ENCODE data around the gene PIK3AP1.

The PIK3AP1 gene

DNA sequence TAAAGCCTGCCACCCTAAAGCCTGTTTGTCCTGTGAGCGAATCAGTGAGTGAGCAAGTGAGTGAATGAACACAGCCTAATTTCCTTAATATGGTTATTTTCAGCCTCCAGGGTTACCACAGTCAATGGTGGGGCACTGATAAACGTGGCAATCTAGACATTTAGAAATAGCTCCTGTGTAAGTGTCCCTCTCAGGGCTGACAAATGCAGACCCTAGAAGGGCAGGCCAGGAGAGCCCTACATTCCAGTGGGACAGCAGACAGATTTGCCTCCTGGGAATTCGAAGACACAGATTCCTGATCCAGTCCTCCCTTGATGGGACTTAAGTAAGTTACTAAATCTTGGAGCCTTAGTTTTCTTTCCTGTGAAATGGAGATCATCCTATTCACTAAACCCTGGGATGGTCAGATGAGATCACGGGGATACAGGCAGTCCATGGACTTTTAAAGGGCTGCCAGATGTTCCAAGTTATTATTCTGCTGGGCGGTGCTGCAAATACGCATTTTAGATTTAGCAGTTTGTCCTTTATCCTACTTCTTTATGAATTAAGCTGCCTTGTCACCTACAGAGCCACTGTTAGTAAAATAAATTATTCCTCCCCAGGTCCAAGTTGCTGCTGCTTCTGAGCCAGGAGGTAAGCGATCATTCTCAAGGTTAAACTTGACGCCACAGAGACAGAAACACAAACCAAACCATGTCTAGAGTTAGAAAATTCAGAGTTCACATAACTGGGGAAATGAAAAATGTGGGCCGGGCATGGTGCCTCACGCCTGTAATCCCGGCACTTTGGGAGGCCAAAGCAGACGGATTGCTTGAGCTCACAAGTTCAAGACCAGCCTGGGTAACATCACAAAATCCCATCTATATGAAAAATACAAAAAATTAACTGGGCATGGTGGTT, 78.7 kb downstream of the PIK3AP1 start:
- no peak for DNase-seq (ENCODE audit: low spot score)

DNA sequence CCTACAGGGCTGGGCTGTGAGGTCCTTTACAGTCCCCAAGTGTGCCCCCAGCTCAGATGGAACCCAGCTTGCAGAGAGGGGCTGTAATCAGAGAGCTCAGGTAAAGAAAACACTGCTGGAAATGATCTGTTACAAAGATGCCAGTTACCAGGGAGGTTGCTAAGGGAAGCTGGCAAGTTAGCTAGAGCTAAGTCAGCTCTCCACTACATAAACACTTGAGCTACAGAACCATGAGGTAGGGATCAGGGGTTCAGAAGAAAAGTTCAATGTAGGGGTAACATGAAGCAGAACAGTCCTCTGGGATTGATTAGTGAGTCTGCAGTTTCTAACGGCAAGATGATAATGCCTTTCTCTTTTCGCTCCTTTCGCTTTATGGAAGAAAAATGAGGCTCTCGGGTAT, 80.4 kb downstream of the PIK3AP1 start:
- DNase-seq (ENCODE audit: low spot score): no peak

DNA sequence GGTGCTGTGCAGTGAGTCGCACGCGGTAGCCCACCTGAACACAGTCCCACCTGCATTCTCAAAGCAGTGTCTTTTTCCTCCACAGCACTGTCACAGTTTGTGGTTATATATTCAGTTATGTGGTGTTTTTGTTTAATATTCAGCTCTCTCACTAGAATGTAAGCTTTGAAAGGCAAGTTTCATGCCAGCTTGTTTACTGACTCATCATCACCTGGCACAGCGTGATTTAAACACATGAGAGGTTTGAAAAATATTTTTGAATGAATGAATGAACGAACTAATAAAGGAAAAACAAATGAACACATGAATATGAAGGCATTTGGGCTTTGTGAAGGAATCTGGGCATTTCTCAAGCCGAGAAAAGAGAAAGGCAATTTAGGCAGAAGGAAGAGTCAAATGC, 81.6 kb downstream of the PIK3AP1 start:
- DNase-seq (ENCODE audit: low spot score): no peak

GRCh38 chr10:96638120-96638519, 82.2 kb downstream of the PIK3AP1 start:
- no peak for DNase-seq (ENCODE audit: low spot score)

DNA sequence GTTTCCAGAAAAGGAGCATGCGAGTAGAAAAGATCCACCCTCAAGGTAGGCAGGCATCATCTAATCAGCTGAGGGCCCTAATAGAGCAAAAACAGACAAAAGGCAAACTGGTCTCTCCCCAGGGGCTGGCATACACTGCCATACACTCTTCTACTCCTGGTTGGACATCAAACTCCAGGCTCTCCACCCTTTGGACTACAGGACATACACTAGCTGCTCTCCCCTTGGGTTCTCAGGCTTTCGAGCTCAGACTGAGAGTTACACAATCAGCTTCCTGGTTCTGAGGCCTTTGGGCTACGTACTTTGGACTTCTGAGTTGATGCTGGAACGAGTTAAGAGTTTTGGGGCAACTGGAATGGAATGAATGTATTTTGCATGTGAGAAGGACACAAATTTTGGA, 82.6 kb downstream of the PIK3AP1 start:
- no peak for DNase-seq (ENCODE audit: low spot score)

DNA sequence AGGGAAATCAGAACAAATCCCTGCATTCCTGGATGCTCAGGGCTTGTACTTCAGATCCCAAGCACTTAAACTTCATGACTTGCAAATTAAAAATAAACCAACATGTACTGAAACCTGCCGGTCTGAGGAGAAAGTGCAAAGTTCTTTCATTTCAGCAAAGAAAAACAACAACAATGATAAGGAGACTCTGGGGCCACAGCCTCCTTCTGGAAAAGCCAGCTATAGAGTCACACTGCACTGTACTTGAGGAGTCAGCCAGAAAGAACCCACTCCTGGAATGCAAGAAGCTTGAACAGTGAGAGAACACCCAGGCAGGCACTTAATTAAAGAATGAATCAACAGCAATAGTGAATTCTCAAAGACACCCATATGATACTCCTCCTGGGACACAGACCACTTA, 83.8 kb downstream of the PIK3AP1 start:
- DNase-seq (ENCODE audit: low spot score): no peak

- no peak for DNase-seq (ENCODE audit: low spot score)
Measured at GRCh38 chr10:96632974-96633710, 87.2 kb downstream of the PIK3AP1 start.

DNA sequence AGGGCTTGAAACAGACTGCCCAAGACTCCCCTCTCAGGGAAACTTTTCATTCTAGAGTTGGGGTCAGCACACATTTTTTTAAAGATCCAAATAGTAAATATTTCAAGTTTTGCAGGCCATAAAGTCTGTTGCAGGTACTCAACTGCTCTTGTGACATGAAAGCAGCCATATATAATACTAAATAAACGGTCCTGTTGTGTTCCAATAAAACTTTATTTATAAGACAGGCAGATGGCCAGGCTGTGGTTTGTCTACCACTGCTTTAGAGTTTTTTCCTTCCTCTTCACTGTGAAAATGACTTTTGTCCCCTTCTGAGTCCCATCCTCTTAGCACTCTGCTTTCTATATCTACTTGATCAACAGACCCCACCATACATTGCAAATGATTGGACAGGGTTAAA, 93.0 kb downstream of the PIK3AP1 start:
- DNase-seq (ENCODE audit: low spot score): no peak

GRCh38 chr10:96626795-96627194, 93.5 kb downstream of the PIK3AP1 start:
- DNase-seq (ENCODE audit: low spot score): no peak

- no peak for DNase-seq (ENCODE audit: low spot score)
Measured at GRCh38 chr10:96625173-96625572, 95.1 kb downstream of the PIK3AP1 start.

GRCh38 chr10:96622013-96622787, 98.1 kb downstream of the PIK3AP1 start:
- no peak for DNase-seq (ENCODE audit: low spot score)

DNA sequence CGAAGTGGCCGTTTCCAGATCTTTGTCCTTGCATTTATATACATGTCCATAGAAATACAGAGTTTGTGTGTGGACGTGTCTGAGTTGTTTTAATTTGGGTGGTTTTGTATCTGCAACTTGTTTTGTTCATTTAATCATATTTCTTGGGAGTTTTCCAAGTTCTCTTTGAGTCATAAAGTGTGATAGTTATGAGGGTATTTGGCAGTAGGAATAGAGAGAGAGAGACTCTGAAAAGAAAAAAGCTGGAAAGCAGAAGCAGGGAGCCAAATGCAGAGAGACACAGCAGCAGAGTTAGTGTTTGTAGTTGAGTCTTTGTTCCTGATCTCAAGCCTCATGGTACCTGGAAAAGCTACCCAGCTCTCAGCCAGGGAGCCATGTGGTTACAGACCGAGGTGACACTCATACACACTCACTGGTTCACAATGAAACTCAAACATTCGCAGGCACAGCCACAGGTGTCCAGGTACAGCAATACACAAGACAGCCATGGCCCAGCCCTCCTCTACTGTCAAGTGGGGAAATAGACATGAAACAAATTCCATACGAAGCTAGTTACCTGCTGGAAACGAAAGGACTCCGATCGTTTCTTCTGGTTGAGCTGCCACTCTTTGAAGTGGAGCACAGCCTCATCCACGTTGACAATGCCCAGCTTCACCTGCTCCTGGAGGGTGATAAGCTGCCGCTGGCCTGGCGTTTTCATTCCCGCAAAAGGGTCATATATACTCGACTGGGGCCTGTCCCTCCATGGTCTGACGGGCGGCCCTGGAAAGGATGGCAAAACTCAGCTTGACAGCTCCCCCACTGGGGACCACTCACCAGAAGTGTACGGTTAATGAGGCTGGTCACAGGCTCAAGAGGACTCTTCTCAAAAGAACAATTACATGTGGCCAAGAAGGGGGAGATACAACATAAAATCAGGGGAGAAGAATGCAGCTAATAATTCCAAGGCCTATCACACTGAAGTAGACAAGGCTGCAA, 100.2 kb downstream of the PIK3AP1 start:
- no peak for DNase-seq (ENCODE audit: low spot score)

DNA sequence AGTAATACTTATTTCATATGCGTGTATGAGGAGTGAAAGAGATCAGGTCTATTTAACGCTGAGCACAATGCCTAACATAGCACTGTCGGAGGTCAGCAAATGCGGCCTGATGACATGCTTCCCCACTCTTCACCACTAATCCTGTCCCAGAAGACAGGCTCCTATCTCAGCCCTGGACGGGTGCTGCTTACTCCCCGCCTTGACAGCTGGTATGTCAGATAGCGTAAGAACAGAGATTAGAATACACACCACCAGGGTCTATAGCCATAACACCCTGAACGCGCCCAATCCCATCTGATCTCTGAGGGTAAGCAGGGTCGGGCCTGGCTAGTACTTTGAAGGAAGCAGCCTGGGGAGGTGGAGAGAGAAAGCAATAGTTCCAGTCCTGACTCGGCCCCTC, 101.2 kb downstream of the PIK3AP1 start:
- DNase-seq (ENCODE audit: low spot score): no peak

- no peak for DNase-seq (ENCODE audit: low spot score)
Measured at GRCh38 chr10:96618653-96619052, 101.7 kb downstream of the PIK3AP1 start.

- no peak for DNase-seq (ENCODE audit: low spot score)
Measured at GRCh38 chr10:96616961-96617360, 103.4 kb downstream of the PIK3AP1 start.

GRCh38 chr10:96614515-96614914, 105.8 kb downstream of the PIK3AP1 start:
- no peak for DNase-seq (ENCODE audit: low spot score)

GRCh38 chr10:96613576-96613975, 106.7 kb downstream of the PIK3AP1 start:
- DNase-seq (ENCODE audit: low spot score): no peak

GRCh38 chr10:96612055-96612830, 108.1 kb downstream of the PIK3AP1 start:
- no peak for DNase-seq (ENCODE audit: low spot score)

DNA sequence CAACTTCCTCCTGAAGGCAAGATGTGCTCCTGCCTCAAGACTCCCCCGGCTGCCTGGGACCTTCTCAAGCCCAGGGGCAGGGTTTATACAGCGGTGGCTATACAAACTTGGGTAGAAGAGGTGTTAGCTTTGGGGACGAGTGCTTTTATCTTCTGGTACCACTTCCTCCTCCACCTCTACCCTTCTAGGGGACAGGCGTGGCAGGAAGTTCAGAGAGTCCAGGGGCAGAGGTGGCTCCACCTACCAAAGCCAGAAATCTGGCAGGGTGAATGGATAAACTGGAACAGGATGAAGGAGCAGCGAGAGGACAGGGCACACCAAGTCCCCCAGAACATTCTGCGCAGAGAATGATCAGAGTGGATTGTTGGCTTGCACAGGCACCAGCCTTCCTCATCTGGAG, 109.5 kb downstream of the PIK3AP1 start:
- DNase-seq (ENCODE audit: low spot score): no peak

GRCh38 chr10:96609510-96609909, 110.8 kb downstream of the PIK3AP1 start:
- DNase-seq (ENCODE audit: low spot score): no peak

GRCh38 chr10:96608805-96609204, 111.5 kb downstream of the PIK3AP1 start:
- no peak for DNase-seq (ENCODE audit: low spot score)
